PC-3 (cell line): ENCODE data around the gene ADM5. TPM values are rescaled to one million over a fixed set of nuclear protein-coding genes. Genes with fewer than 3 reads are reported as not detected.
A peak's percentile ranks its signal among the peaks of the same experiment; 100 is the strongest.

Experiments
- ATAC-seq: fragments of 200-7000 bp; cut with Tn5 transposase; 2 replicates; pipeline ENCODE4 v1.9.1; 2020; ENCODE audit warnings: mild to moderate bottlenecking, moderate library complexity
- BruUV-seq: library from RNA; stranded (reverse); fragments of 400-500 nt; replicated peaks from 2 replicates; lab custom pipeline; 2021; lab: Mats Ljungman, UMichigan
- CTCF ChIA-PET: fragments of 300-600 bp; sonication (Branson Sonifier 250); formaldehyde crosslinking; loops from one replicate; lab custom pipeline; 2022; ENCODE audit warnings: antibody characterized with exemption; lab: Charles Lee
- POLR2A ChIA-PET: fragments of 300-600 bp; sonication (Branson Sonifier 250); formaldehyde crosslinking; loops from one replicate; lab custom pipeline; 2022; ENCODE audit warnings: antibody characterized with exemption; ENCODE audit not compliant: unreplicated experiment; lab: Charles Lee
- DNase-seq: peaks from one replicate; pipeline ENCODE4 v3.0.0-alpha.2; 2015
- H2AFZ ChIP-seq: fragments of 300-600 bp; sonication (generic); 2 replicates; pipeline ENCODE4 v1.6.0; 2016; ENCODE audit warnings: antibody characterized with exemption, low read length
- H3F3A ChIP-seq: fragments of 300-600 bp; sonication (generic); one replicate; pipeline ENCODE4 v1.6.0; 2017; ENCODE audit warnings: antibody characterized with exemption, low read length, control low read depth, mild to moderate bottlenecking; ENCODE audit not compliant: unreplicated experiment
- H3K27ac ChIP-seq: fragments of 300-600 bp; sonication (generic); 2 replicates; pipeline ENCODE4 v1.5.1; 2016; ENCODE audit warnings: mild to moderate bottlenecking, low read length
- H3K27me3 ChIP-seq: fragments of 300-600 bp; sonication (generic); 2 replicates; pipeline ENCODE4 v1.6.1; 2016; ENCODE audit warnings: low read length, mixed read lengths
- H3K36me3 ChIP-seq: fragments of 300-600 bp; sonication (generic); 2 replicates; pipeline ENCODE4 v1.6.1; 2016; ENCODE audit warnings: low read depth, mixed run types, low read length, mixed read lengths
- H3K4me1 ChIP-seq: fragments of 300-600 bp; sonication (generic); 2 replicates; pipeline ENCODE4 v1.5.1; 2016; ENCODE audit warnings: low read length; ENCODE audit not compliant: insufficient read depth
- H3K4me2 ChIP-seq: fragments of 300-600 bp; sonication (generic); 2 replicates; pipeline ENCODE4 v1.6.0; 2016; ENCODE audit warnings: low read length
- H3K4me3 ChIP-seq: fragments of 300-600 bp; sonication (generic); 2 replicates; pipeline ENCODE4 v1.5.1; 2016; ENCODE audit warnings: mild to moderate bottlenecking, low read length, mixed read lengths
- H3K79me2 ChIP-seq: fragments of 300-600 bp; sonication (generic); 2 replicates; pipeline ENCODE4 v1.6.1; 2017; ENCODE audit warnings: low read length, mixed read lengths
- H3K9ac ChIP-seq: fragments of 300-600 bp; sonication (generic); 2 replicates; pipeline ENCODE4 v1.6.0; 2016; ENCODE audit warnings: mild to moderate bottlenecking, low read length
- H3K9me2 ChIP-seq: fragments of 300-600 bp; sonication (generic); replicated peaks from 2 replicates; pipeline ENCODE4 v1.6.1; 2016; ENCODE audit warnings: mixed run types, low read length, mixed read lengths
- H3K9me3 ChIP-seq: fragments of 300-600 bp; sonication (generic); 2 replicates; pipeline ENCODE4 v1.6.1; 2016; ENCODE audit warnings: low read length, mixed read lengths
- H4K20me1 ChIP-seq: fragments of 300-600 bp; sonication (generic); 2 replicates; pipeline ENCODE4 v1.6.1; 2016; ENCODE audit warnings: low read length, mixed read lengths
- CTCF ChIP-seq: fragments of 300-600 bp; sonication (generic); conservative IDR thresholded peaks from 2 replicates; pipeline ENCODE4 v1.5.1; 2017; ENCODE audit warnings: antibody characterized with exemption, low read depth, mild to moderate bottlenecking, low read length
- EZH2 ChIP-seq: fragments of 300-600 bp; sonication (generic); IDR thresholded peaks from one replicate; pipeline ENCODE4 v1.6.1; 2017; ENCODE audit warnings: antibody characterized with exemption, mild to moderate bottlenecking, low read length; ENCODE audit not compliant: unreplicated experiment
- EZH2phosphoT487 ChIP-seq: fragments of 300-600 bp; sonication (generic); IDR thresholded peaks from 2 replicates; pipeline ENCODE4 v1.6.1; 2018; ENCODE audit warnings: mild to moderate bottlenecking, antibody characterized with exemption, low read length, borderline replicate concordance
- intact Hi-C: fragments of 100-400 bp; cut with micrococcal nuclease; formaldehyde crosslinking; loops from 2 replicates; pipeline ENCODE4 v1.9.0; 2023
- total RNA-seq: library from RNA; depleted of rRNA; stranded (reverse); fragments of >200 nt; gene quantifications from 2 replicates; pipeline ENCODE4 v1.2.3, GENCODE V29; 2014

Gene ADM5
- total RNA-seq, 1 experiment from 2014 or later = 6.3 TPM

- Histone ChIP-seq H3K4me2 (peak overlapping the region; percentile 99), H3K9me3 (no peaks in the 10 kb centered on the region), H2AFZ (peak overlapping the region; percentile 85), H3K4me1 (peaks cover 19% of the 10 kb centered on the region), H3K4me3 (peak overlapping the region; percentile 82), H3K27me3 (no peaks in the 10 kb centered on the region), H3F3A (no peaks in the 10 kb centered on the region), H4K20me1 (peaks cover 4% of the 10 kb centered on the region; the same call in 1 of the 2 replicates), H3K9ac (peak overlapping the region; percentile 64; the same call in 1 of the 2 replicates), H3K9me2 (no peaks in the 10 kb centered on the region), H3K36me3 (no peaks in the 10 kb centered on the region; the same call in 1 of the 2 replicates), H3K79me2 (no peaks in the 10 kb centered on the region), H3K27ac (no peak overlapping the region)
- ChIA-PET CTCF (interaction anchor here (0.5 to 0.6 kb wide), 2 partner anchors 11 to 42 kb away, joined by 3 to 7 read pairs; no protein-coding TSS in a partner anchor), POLR2A (interaction anchor here (0.7 kb wide), 1 partner anchor 27 kb away, joined by 3 read pairs; no protein-coding TSS in a partner anchor)
- TF ChIP-seq EZH2phosphoT487 (no peak), CTCF (no peak), EZH2 (no peak)
- intact Hi-C loops = loop anchor here (2.0 to 5.0 kb wide), 2 partner anchors 75 to 116 kb away; partner anchors contain the start of gene AP2A1
- ATAC-seq = peak; percentile 19
- peak; percentile 64 for DNase-seq
- BruUV-seq = TSS peak; percentile 32
These were observed 2.1 kb downstream of the ADM5 start for GRCh38 chr19:49691243-49692146.

GRCh38 chr19:49692147-49692506 lies 2.7 kb downstream of the ADM5 start:
- Histone ChIP-seq H3K27me3 (no peaks in the 10 kb centered on the region), H3K27ac (no peak overlapping the region), H3K79me2 (no peaks in the 10 kb centered on the region), H4K20me1 (peaks cover under 1% of the 10 kb centered on the region; the same call in 1 of the 2 replicates), H3K9ac (no peak overlapping the region), H3F3A (no peaks in the 10 kb centered on the region), H3K4me1 (peaks cover 19% of the 10 kb centered on the region), H3K9me3 (no peaks in the 10 kb centered on the region), H3K4me3 (no peak overlapping the region), H3K4me2 (no peak overlapping the region), H2AFZ (no peak overlapping the region), H3K9me2 (no peaks in the 10 kb centered on the region), H3K36me3 (no peaks in the 10 kb centered on the region; the same call in 1 of the 2 replicates)
- intact Hi-C loops = loop anchor here (5.0 kb wide), 1 partner anchor 115 kb away; no protein-coding TSS in a partner anchor
- no peak for ATAC-seq
- no peak for DNase-seq
- TF ChIP-seq CTCF = no peak
- CTCF ChIA-PET = no interaction called here
- BruUV-seq = no TSS peak
- POLR2A ChIA-PET = no interaction called here
